ENCODE measurements around the gene NAALADL2. TPM values are rescaled to one million over a fixed set of nuclear protein-coding genes. Genes with fewer than 3 reads are reported as not detected.

The NAALADL2 gene
- total RNA-seq, 1 experiment from 2014 or later, result 1.6 TPM

- Histone ChIP-seq H3T11ph (ENCODE audit: low read length) (no peak overlapping the region), H3K27ac (ENCODE audit: insufficient read length, low read depth, low read length) (no peak overlapping the region), H2AK5ac (ENCODE audit: insufficient read length, low read length) (no peak overlapping the region), H3K23ac (ENCODE audit: insufficient read length, low read depth, low read length) (no peak overlapping the region), H2AFZ (ENCODE audit: low read length) (no peak overlapping the region), H3K23me2 (ENCODE audit: insufficient read length, low read depth, low read length, poor library complexity, severe bottlenecking) (no peaks in the 10 kb centered on the region), H3K79me1 (ENCODE audit: insufficient read depth, low read depth, low read length, poor library complexity, severe bottlenecking) (no peaks in the 10 kb centered on the region), H3K79me2 (ENCODE audit: insufficient read depth, low read length) (no peaks in the 10 kb centered on the region), H4K5ac (ENCODE audit: insufficient read length, low read depth, low read length) (no peak overlapping the region), H2BK15ac (ENCODE audit: low read depth, low read length) (no peak overlapping the region), H3K4me2 (ENCODE audit: insufficient read depth, insufficient read length, low read length) (no peak overlapping the region), H3K9ac (ENCODE audit: extremely low read depth, insufficient read length, low read length) (no peak overlapping the region), H3K27me3 (ENCODE audit: insufficient read depth, low read length) (no peaks in the 10 kb centered on the region), H2BK120ac (ENCODE audit: low read depth, low read length, poor library complexity, severe bottlenecking) (no peak overlapping the region), H3K9me3 (ENCODE audit: control insufficient read depth, low read depth, low read length) (no peaks in the 10 kb centered on the region), H3K14ac (ENCODE audit: insufficient read depth, low read length) (no peak overlapping the region), H3K18ac (ENCODE audit: insufficient read length, low read depth, low read length) (no peak overlapping the region), H4K91ac (ENCODE audit: insufficient read length, low read depth, low read length) (no peak overlapping the region), H2BK20ac (ENCODE audit: low read depth, low read length, poor library complexity, severe bottlenecking) (no peak overlapping the region), H3K4ac (ENCODE audit: low read depth, low read length) (no peak overlapping the region), H3K56ac (ENCODE audit: insufficient read length, low read depth, low read length) (no peak overlapping the region), H4K20me1 (ENCODE audit: control insufficient read depth, insufficient read depth, insufficient read length) (no peaks in the 10 kb centered on the region), H4K8ac (replicated peaks; ENCODE audit: insufficient read length, low read depth, low read length) (no peak overlapping the region), H2BK5ac (ENCODE audit: insufficient read length, low read length) (no peak overlapping the region), H3K4me1 (ENCODE audit: insufficient read depth, low read length) (no peaks in the 10 kb centered on the region), H2BK12ac (ENCODE audit: insufficient read length, low read depth, low read length) (no peak overlapping the region)
- Mint-ChIP-seq H3K36me3 (ENCODE audit: insufficient read depth in 1 of 3, low read depth in 3 of 3) (no peaks in the 10 kb centered on the region), H3K27me3 (ENCODE audit: low read depth) (no peaks in the 10 kb centered on the region), H3K4me3 (no peak overlapping the region), H3K4me1 (no peaks in the 10 kb centered on the region), H3K27ac (no peak overlapping the region), H3K9me3 (no peaks in the 10 kb centered on the region)
- TF ChIP-seq, protein P1, sequence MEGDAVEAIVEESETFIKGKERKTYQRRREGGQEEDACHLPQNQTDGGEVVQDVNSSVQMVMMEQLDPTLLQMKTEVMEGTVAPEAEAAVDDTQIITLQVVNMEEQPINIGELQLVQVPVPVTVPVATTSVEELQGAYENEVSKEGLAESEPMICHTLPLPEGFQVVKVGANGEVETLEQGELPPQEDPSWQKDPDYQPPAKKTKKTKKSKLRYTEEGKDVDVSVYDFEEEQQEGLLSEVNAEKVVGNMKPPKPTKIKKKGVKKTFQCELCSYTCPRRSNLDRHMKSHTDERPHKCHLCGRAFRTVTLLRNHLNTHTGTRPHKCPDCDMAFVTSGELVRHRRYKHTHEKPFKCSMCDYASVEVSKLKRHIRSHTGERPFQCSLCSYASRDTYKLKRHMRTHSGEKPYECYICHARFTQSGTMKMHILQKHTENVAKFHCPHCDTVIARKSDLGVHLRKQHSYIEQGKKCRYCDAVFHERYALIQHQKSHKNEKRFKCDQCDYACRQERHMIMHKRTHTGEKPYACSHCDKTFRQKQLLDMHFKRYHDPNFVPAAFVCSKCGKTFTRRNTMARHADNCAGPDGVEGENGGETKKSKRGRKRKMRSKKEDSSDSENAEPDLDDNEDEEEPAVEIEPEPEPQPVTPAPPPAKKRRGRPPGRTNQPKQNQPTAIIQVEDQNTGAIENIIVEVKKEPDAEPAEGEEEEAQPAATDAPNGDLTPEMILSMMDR (conservative IDR thresholded peaks at IDR 0.05), result no peak
- no peak for DNase-seq
Observed at GRCh38 chr3:175564363-175564762, 705.2 kb downstream of the NAALADL2 start.

All from H9 (cell line).